Kidney capillary endothelial cell (primary cell): Measurements from ENCODE around the gene CCND2.
"Not testable (repeated sequence)": the region's sequence is repeated elsewhere in the genome, so short reads cannot be mapped to it uniquely, and the experiment has no call there.

Source experiments
- DNase-seq: peaks from one replicate; pipeline ENCODE4 v3.0.0-alpha.2; 2018; ENCODE audit warnings: low spot score

Gene CCND2

GRCh38 chr12:4273652-4274395, at the start of gene CCND2:
CCND2 (plus strand) TSS chr12:4273762; CDS start chr12:4274041, 279 bp downstream.
- no peak for DNase-seq

GRCh38 chr12:4224206-4224889, 49.2 kb upstream of the CCND2 start:
- DNase-seq, result no peak

GRCh38 chr12:4225571-4225970, 48.0 kb upstream of the CCND2 start:
- DNase-seq, result no peak

- no peak for DNase-seq
Observed at GRCh38 chr12:4227046-4227445, 46.5 kb upstream of the CCND2 start.

GRCh38 chr12:4228122-4228580, 45.4 kb upstream of the CCND2 start:
- no peak for DNase-seq

GRCh38 chr12:4230526-4230925, 43.0 kb upstream of the CCND2 start:
- no peak for DNase-seq

- no peak for DNase-seq
Observed at GRCh38 chr12:4238577-4238976, 35.0 kb upstream of the CCND2 start.

GRCh38 chr12:4239746-4240145, 33.8 kb upstream of the CCND2 start:
- no peak for DNase-seq

- DNase-seq, result no peak
Observed at GRCh38 chr12:4240161-4240783, 33.3 kb upstream of the CCND2 start.

- DNase-seq, result no peak
Observed at GRCh38 chr12:4240981-4241380, 32.6 kb upstream of the CCND2 start.

GRCh38 chr12:4241592-4241991, 32.0 kb upstream of the CCND2 start:
- no peak for DNase-seq

GRCh38 chr12:4242595-4242994, 31.0 kb upstream of the CCND2 start:
- no peak for DNase-seq

GRCh38 chr12:4243091-4243490, 30.5 kb upstream of the CCND2 start:
- DNase-seq, result no peak

- DNase-seq, result not testable (repeated sequence)
Observed at GRCh38 chr12:4243491-4244100, 30.0 kb upstream of the CCND2 start.

GRCh38 chr12:4244868-4245267, 28.7 kb upstream of the CCND2 start:
- DNase-seq, result no peak

- no peak for DNase-seq
Observed at GRCh38 chr12:4245446-4245845, 28.1 kb upstream of the CCND2 start.

GRCh38 chr12:4246116-4246515, 27.4 kb upstream of the CCND2 start:
- DNase-seq, result no peak

- DNase-seq, result no peak
Observed at GRCh38 chr12:4250691-4251090, 22.9 kb upstream of the CCND2 start.

GRCh38 chr12:4251216-4251891, 22.2 kb upstream of the CCND2 start:
- DNase-seq, result no peak

GRCh38 chr12:4251967-4252366, 21.6 kb upstream of the CCND2 start:
- no peak for DNase-seq

GRCh38 chr12:4252601-4253000, 21.0 kb upstream of the CCND2 start:
- no peak for DNase-seq
